Ecto neural progenitor cell (in vitro differentiated cells): ENCODE measurements around the gene LMOD3.

Experiments
- DNase-seq: peaks from one replicate; pipeline ENCODE4 v3.0.0-alpha.2; 2018; ENCODE audit warnings: low spot score

The LMOD3 gene

DNA sequence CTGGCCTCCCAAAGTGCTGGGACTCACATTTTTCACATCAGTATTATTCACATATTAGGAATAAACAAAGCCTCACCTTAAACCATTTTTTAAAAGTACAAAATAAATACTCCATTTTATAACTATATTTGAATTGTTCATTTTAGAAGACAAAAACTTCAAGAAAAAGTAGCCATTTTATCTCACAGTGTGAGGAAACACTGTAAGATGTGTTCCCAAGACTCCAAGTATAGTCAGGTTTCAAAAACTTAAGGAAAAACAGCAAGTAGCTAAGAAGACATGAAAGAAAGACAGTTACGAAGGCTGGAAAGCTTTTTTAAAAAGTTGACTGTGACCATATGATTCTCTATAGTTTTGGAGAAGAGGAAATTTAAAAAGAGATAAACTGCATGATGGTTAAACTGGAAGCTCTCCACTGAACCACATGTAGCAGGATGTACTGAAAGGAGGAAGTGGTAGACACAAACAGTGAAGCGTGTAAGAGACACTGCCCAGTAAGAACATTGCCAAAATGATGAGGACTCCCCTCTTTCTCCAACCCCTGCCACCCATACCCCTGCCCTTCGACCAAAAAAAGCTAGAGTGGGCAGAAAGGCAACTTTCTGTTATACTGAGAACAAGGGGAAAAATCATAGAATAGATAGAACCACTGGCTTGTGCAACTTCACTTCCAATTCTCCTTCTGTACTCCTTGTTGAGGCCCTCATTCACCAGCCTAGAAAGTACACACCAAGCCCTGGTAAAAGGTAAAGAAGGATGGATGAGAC lies 64.0 kb downstream of the LMOD3 start:
- no peak for DNase-seq
